ENCODE results near the gene LYPD5. TPM values are rescaled to one million over a fixed set of nuclear protein-coding genes. Genes with fewer than 3 reads are reported as not detected.

The LYPD5 gene
- total RNA-seq, 1 experiment from 2014 or later = 0.46 TPM

GRCh38 chr19:43811837-43812236, 9.6 kb upstream of the LYPD5 start:
- ChIA-PET CTCF (no interaction called here), POLR2A (no interaction called here)
- H3K9me3 Mint-ChIP-seq = peaks cover 24% of the 10 kb centered on the region
- H3K27me3 Mint-ChIP-seq (ENCODE audit: low read depth) = peaks cover 31% of the 10 kb centered on the region
- DNase-seq (ENCODE audit: low spot score) (no peak), ATAC-seq (no peak)
- H3K4me1 Mint-ChIP-seq = peaks cover 4% of the 10 kb centered on the region
- H3K27ac Mint-ChIP-seq = no peak overlapping the region
- H3K4me3 Mint-ChIP-seq = no peak overlapping the region
- H3K36me3 Mint-ChIP-seq = no peaks in the 10 kb centered on the region; the same call in 1 of the 2 replicates
- no peak for TF ChIP-seq IRF2 (CRISPR knock-in tag; IDR thresholded peaks at IDR 0.05; ENCODE audit: borderline replicate concordance, low read depth)
- TF ChIP-seq ZNF219 (CRISPR knock-in tag; IDR thresholded peaks at IDR 0.05; ENCODE audit: borderline replicate concordance) = no peak
- TF ChIP-seq ESRRA (CRISPR knock-in tag; IDR thresholded peaks at IDR 0.05; ENCODE audit: borderline replicate concordance) = no peak
- no peak for TF ChIP-seq E2F5 (CRISPR knock-in tag; IDR thresholded peaks at IDR 0.05)
- TF ChIP-seq AR (CRISPR knock-in tag; IDR thresholded peaks at IDR 0.05) = no peak
- TF ChIP-seq EMX1 (CRISPR knock-in tag; IDR thresholded peaks at IDR 0.05) = no peak
- TF ChIP-seq NR2C2 (CRISPR knock-in tag; IDR thresholded peaks at IDR 0.05) = no peak
- TF ChIP-seq CREM (CRISPR knock-in tag; IDR thresholded peaks at IDR 0.05) = no peak
- TF ChIP-seq FOXP4 (CRISPR knock-in tag; IDR thresholded peaks at IDR 0.05) = no peak
- TF ChIP-seq TEAD4 (CRISPR knock-in tag; IDR thresholded peaks at IDR 0.05) = no peak
- no peak for TF ChIP-seq ZNF317 (CRISPR knock-in tag; IDR thresholded peaks at IDR 0.05; ENCODE audit: borderline replicate concordance, low read depth)
- no peak for TF ChIP-seq STAT6 (CRISPR knock-in tag; conservative IDR thresholded peaks at IDR 0.05; ENCODE audit: low read depth)
- no peak for TF ChIP-seq SP1 (CRISPR knock-in tag; conservative IDR thresholded peaks at IDR 0.05)

GRCh38 chr19:43809762-43810696, 7.8 kb upstream of the LYPD5 start:
- H3K27me3 Mint-ChIP-seq (ENCODE audit: low read depth) = peaks cover 23% of the 10 kb centered on the region
- H3K36me3 Mint-ChIP-seq = no peaks in the 10 kb centered on the region
- ATAC-seq = peak; percentile 39; the same call in 1 of the 2 replicates
- ChIA-PET CTCF (interaction anchor here (0.6 to 1.9 kb wide), 27 partner anchors 9 to 385 kb away, joined by 3 to 36 read pairs (median 5); partner anchors contain the start of genes IRGQ, PLAUR, SMG9 and ZNF155), POLR2A (interaction anchor here (0.6 kb wide), 1 partner anchor 9 kb away, joined by 5 read pairs; no protein-coding TSS in a partner anchor)
- TF ChIP-seq ZNF317 (CRISPR knock-in tag; IDR thresholded peaks at IDR 0.05; ENCODE audit: borderline replicate concordance, low read depth) (no peak), RORB (CRISPR knock-in tag; IDR thresholded peaks at IDR 0.05) (no peak), RELA (CRISPR knock-in tag; IDR thresholded peaks at IDR 0.05; ENCODE audit: borderline replicate concordance) (no peak), CTCF (IDR thresholded peaks at IDR 0.05) (peak; percentile 33)
- H3K27ac Mint-ChIP-seq = no peak overlapping the region
- no peaks in the 10 kb centered on the region for H3K4me1 Mint-ChIP-seq
- H3K4me3 Mint-ChIP-seq = no peak overlapping the region
- no peak for DNase-seq (ENCODE audit: low spot score)
- H3K9me3 Mint-ChIP-seq = peaks cover 20% of the 10 kb centered on the region

Data from WTC11 (cell line).